Ecto neural progenitor cell (in vitro differentiated cells): Measurements from ENCODE around the gene PRR5L.

Experiments used
- DNase-seq: peaks from one replicate; pipeline ENCODE4 v3.0.0-alpha.2; 2018; ENCODE audit warnings: low spot score

Gene PRR5L

GRCh38 chr11:36377759-36378564, 81.9 kb downstream of the PRR5L start:
- no peak for DNase-seq

GRCh38 chr11:36379653-36380052, 83.6 kb downstream of the PRR5L start:
- no peak for DNase-seq

- no peak for DNase-seq
These were observed 84.4 kb downstream of the PRR5L start for GRCh38 chr11:36380296-36381014.

- DNase-seq = no peak
These were observed 84.9 kb downstream of the PRR5L start for GRCh38 chr11:36381015-36381360.

GRCh38 chr11:36383195-36383594, 87.1 kb downstream of the PRR5L start:
- no peak for DNase-seq

- no peak for DNase-seq
These were observed 89.3 kb downstream of the PRR5L start for GRCh38 chr11:36385121-36385970.

GRCh38 chr11:36386411-36386810, 90.3 kb downstream of the PRR5L start:
- no peak for DNase-seq

- DNase-seq = no peak
These were observed 92.0 kb downstream of the PRR5L start for GRCh38 chr11:36388071-36388470.

- DNase-seq = no peak
These were observed 92.9 kb downstream of the PRR5L start for GRCh38 chr11:36388951-36389350.

- no peak for DNase-seq
These were observed 93.7 kb downstream of the PRR5L start for GRCh38 chr11:36389811-36390210.

GRCh38 chr11:36390963-36391471, 94.9 kb downstream of the PRR5L start:
- DNase-seq = no peak

- no peak for DNase-seq
These were observed 96.1 kb downstream of the PRR5L start for GRCh38 chr11:36392196-36392595.

GRCh38 chr11:36394056-36394455, 98.0 kb downstream of the PRR5L start:
- no peak for DNase-seq

GRCh38 chr11:36394926-36395325, 98.8 kb downstream of the PRR5L start:
- no peak for DNase-seq

GRCh38 chr11:36395978-36396736, 100.1 kb downstream of the PRR5L start:
- no peak for DNase-seq

GRCh38 chr11:36398231-36398953, 102.3 kb downstream of the PRR5L start:
- no peak for DNase-seq

- no peak for DNase-seq
These were observed 103.1 kb downstream of the PRR5L start for GRCh38 chr11:36399236-36399635.

GRCh38 chr11:36399745-36400144, 103.7 kb downstream of the PRR5L start:
- no peak for DNase-seq

GRCh38 chr11:36400766-36401455, 104.8 kb downstream of the PRR5L start:
- DNase-seq = no peak

GRCh38 chr11:36402568-36403170, 106.6 kb downstream of the PRR5L start:
- DNase-seq = no peak
